Panc1 (cell line): Measurements from ENCODE around the gene TRAF7. TPM values are rescaled to one million over a fixed set of nuclear protein-coding genes. Genes with fewer than 3 reads are reported as not detected.

Experiments
- ATAC-seq: fragments of 200-7000 bp; cut with Tn5 transposase; 2 replicates; pipeline ENCODE4 v1.9.1; 2020; ENCODE audit warnings: mild to moderate bottlenecking, moderate library complexity
- BruUV-seq: library from RNA; stranded (reverse); fragments of 400-500 nt; replicated peaks from 2 replicates; lab custom pipeline; 2021; lab: Mats Ljungman, UMichigan
- CTCF ChIA-PET: fragments of 300-600 bp; sonication (Branson Sonifier 250); formaldehyde crosslinking; loops from one replicate; lab custom pipeline; 2022; ENCODE audit warnings: antibody characterized with exemption; lab: Charles Lee
- POLR2A ChIA-PET: fragments of 300-600 bp; sonication (Branson Sonifier 250); formaldehyde crosslinking; loops from one replicate; lab custom pipeline; 2022; ENCODE audit warnings: antibody characterized with exemption; lab: Charles Lee
- DNase-seq: peaks from one replicate; pipeline ENCODE4 v3.0.0-alpha.2; 2010; ENCODE audit warnings: low read depth, low spot score
- H3K27ac ChIP-seq: 2 replicates; pipeline ENCODE4 v1.5.1; 2011; ENCODE audit warnings: mild to moderate bottlenecking, low read length, inconsistent platforms
- H3K27me3 ChIP-seq: fragments of 200-500 bp; sonication (Bioruptor generic); 2 replicates; pipeline ENCODE4 v1.6.0; 2014; ENCODE audit warnings: low read length, inconsistent platforms; ENCODE audit not compliant: control insufficient read depth, insufficient read depth
- H3K36me3 ChIP-seq: fragments of 200-500 bp; sonication (Bioruptor generic); 2 replicates; pipeline ENCODE4 v1.5.1; 2014; ENCODE audit warnings: inconsistent platforms, mild to moderate bottlenecking, low read length, moderate library complexity; ENCODE audit not compliant: control insufficient read depth, insufficient read depth
- H3K4me1 ChIP-seq: 2 replicates; pipeline ENCODE4 v1.5.1; 2011; ENCODE audit warnings: inconsistent platforms, mild to moderate bottlenecking, low read length, moderate library complexity; ENCODE audit not compliant: control insufficient read depth, insufficient read depth
- H3K4me3 ChIP-seq, 2 experiments: 2 replicates each; pipeline ENCODE4 v1.5.1; 2011 to 2012; ENCODE audit warnings: low read depth in 2 of 2, low read length in 2 of 2, mild to moderate bottlenecking in 2 of 2, inconsistent platforms in 1 of 2, moderate library complexity in 1 of 2
- H3K9me3 ChIP-seq: fragments of 200-500 bp; sonication (Bioruptor generic); 2 replicates; pipeline ENCODE4 v1.5.1; 2014; ENCODE audit warnings: low read depth, mild to moderate bottlenecking, inconsistent platforms, low read length, moderate library complexity; ENCODE audit not compliant: control insufficient read depth, insufficient read depth
- POLR2AphosphoS5 ChIP-seq: IDR thresholded peaks from 2 replicates; pipeline ENCODE4 v1.6.1; 2012; ENCODE audit warnings: mild to moderate bottlenecking, low read depth, low read length, moderate library complexity
- SIN3A ChIP-seq: IDR thresholded peaks from 2 replicates; pipeline ENCODE4 v1.6.1; 2012; ENCODE audit warnings: low read depth, mild to moderate bottlenecking, low read length, moderate library complexity, borderline replicate concordance; ENCODE audit not compliant: insufficient read depth
- TCF7L2 ChIP-seq: IDR thresholded peaks from 2 replicates; pipeline ENCODE4 v1.6.1; 2011; ENCODE audit warnings: mild to moderate bottlenecking, low read depth, low read length, inconsistent platforms
- in situ Hi-C: cut with HindIII; loops from 2 replicates; pipeline ENCODE4 v1.10.0; 2016; ENCODE audit warnings: low sequenced_read_pairs, low pct_unique_long_range_greater_than_20kb
- intact Hi-C: fragments of 100-400 bp; cut with micrococcal nuclease; formaldehyde crosslinking; loops from one replicate; pipeline ENCODE4 v1.10.0; 2022; ENCODE audit not compliant: unreplicated experiment
- total RNA-seq: library from RNA; stranded (reverse); gene quantifications from one replicate; pipeline ENCODE4 v1.2.1, GENCODE V29; 2021; ENCODE audit not compliant: unreplicated experiment
- TF ChIP-seq, protein P1 (sequence below): fragments of 450-650 bp; IDR thresholded peaks from 2 replicates; pipeline ENCODE4 v1.5.1; 2017; ENCODE audit warnings: mild to moderate bottlenecking
- TF ChIP-seq, protein P2 (sequence below), 2 experiments: IDR thresholded peaks; 2 replicates each; pipeline ENCODE4 v1.6.1; 2011 to 2012; ENCODE audit warnings: low read depth in 2 of 2, control low read depth in 1 of 2, low read length in 1 of 2, mild to moderate bottlenecking in 1 of 2, moderate library complexity in 1 of 2; ENCODE audit not compliant: insufficient read depth in 1 of 2

TRAF7 gene
- total RNA-seq, 1 experiment from 2014 or later = 108 TPM

DNA sequence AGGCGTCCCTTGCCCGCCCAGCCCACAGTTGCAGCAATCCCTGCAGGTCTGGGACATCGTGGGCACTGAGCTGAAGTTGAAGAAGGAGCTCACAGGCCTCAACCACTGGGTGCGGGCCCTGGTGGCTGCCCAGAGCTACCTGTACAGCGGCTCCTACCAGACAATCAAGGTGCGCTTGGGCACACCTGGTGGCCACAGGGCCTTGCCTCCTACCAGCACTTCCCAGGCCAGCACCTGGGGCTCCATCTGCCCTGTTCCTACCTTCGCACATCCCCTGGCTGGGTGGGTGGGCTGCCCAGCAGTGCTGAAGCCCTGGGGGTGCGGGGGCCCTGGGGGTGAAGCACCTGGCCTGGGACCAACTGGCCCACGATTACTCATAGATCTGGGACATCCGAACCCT lies 19.9 kb downstream of the TRAF7 start:
- no peaks in the 10 kb centered on the region for H3K9me3 ChIP-seq
- intact Hi-C loops (no loop called here), in situ Hi-C loops (no loop called here)
- no peaks in the 10 kb centered on the region for H3K36me3 ChIP-seq
- ChIA-PET CTCF (no interaction called here), POLR2A (no interaction called here)
- no peaks in the 10 kb centered on the region for H3K27me3 ChIP-seq
- H3K27ac ChIP-seq = no peak overlapping the region
- BruUV-seq = no TSS peak
- H3K4me3 ChIP-seq = no peak overlapping the region
- DNase-seq = no peak
- TF ChIP-seq, protein P1, sequence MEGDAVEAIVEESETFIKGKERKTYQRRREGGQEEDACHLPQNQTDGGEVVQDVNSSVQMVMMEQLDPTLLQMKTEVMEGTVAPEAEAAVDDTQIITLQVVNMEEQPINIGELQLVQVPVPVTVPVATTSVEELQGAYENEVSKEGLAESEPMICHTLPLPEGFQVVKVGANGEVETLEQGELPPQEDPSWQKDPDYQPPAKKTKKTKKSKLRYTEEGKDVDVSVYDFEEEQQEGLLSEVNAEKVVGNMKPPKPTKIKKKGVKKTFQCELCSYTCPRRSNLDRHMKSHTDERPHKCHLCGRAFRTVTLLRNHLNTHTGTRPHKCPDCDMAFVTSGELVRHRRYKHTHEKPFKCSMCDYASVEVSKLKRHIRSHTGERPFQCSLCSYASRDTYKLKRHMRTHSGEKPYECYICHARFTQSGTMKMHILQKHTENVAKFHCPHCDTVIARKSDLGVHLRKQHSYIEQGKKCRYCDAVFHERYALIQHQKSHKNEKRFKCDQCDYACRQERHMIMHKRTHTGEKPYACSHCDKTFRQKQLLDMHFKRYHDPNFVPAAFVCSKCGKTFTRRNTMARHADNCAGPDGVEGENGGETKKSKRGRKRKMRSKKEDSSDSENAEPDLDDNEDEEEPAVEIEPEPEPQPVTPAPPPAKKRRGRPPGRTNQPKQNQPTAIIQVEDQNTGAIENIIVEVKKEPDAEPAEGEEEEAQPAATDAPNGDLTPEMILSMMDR = no peak
- TF ChIP-seq, protein P2, sequence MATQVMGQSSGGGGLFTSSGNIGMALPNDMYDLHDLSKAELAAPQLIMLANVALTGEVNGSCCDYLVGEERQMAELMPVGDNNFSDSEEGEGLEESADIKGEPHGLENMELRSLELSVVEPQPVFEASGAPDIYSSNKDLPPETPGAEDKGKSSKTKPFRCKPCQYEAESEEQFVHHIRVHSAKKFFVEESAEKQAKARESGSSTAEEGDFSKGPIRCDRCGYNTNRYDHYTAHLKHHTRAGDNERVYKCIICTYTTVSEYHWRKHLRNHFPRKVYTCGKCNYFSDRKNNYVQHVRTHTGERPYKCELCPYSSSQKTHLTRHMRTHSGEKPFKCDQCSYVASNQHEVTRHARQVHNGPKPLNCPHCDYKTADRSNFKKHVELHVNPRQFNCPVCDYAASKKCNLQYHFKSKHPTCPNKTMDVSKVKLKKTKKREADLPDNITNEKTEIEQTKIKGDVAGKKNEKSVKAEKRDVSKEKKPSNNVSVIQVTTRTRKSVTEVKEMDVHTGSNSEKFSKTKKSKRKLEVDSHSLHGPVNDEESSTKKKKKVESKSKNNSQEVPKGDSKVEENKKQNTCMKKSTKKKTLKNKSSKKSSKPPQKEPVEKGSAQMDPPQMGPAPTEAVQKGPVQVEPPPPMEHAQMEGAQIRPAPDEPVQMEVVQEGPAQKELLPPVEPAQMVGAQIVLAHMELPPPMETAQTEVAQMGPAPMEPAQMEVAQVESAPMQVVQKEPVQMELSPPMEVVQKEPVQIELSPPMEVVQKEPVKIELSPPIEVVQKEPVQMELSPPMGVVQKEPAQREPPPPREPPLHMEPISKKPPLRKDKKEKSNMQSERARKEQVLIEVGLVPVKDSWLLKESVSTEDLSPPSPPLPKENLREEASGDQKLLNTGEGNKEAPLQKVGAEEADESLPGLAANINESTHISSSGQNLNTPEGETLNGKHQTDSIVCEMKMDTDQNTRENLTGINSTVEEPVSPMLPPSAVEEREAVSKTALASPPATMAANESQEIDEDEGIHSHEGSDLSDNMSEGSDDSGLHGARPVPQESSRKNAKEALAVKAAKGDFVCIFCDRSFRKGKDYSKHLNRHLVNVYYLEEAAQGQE (IDR thresholded peaks at IDR 0.05; ENCODE audit: insufficient read depth in 1 of 2, low read depth in 2 of 2, low read length in 1 of 2) = no peak
- TF ChIP-seq POLR2AphosphoS5 (no peak), TCF7L2 (no peak), SIN3A (no peak)
- no peaks in the 10 kb centered on the region for H3K4me1 ChIP-seq
- no peak for ATAC-seq

DNA sequence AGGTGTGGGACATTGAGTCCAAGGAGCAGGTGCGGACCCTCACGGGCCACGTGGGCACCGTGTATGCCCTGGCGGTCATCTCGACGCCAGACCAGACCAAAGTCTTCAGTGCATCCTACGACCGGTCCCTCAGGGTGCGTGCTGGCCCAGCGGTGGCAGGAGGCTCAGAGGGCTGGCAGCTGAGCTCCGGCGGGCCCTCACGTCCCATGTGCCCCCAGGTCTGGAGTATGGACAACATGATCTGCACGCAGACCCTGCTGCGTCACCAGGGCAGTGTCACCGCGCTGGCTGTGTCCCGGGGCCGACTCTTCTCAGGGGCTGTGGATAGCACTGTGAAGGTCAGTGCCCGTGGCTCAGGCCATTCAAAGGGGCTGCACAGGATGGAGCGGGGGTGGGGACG lies 20.5 kb downstream of the TRAF7 start:
- ATAC-seq (no peak), DNase-seq (no peak)
- CTCF ChIA-PET = no interaction called here
- Histone ChIP-seq H3K36me3 (no peaks in the 10 kb centered on the region), H3K27me3 (no peaks in the 10 kb centered on the region), H3K4me3 (no peak overlapping the region), H3K4me1 (no peaks in the 10 kb centered on the region), H3K27ac (no peak overlapping the region), H3K9me3 (no peaks in the 10 kb centered on the region)
- BruUV-seq = no TSS peak
- intact Hi-C loops = no loop called here
- TF ChIP-seq SIN3A (no peak), TCF7L2 (no peak), POLR2AphosphoS5 (no peak)
- TF ChIP-seq, protein P2 (IDR thresholded peaks at IDR 0.05; ENCODE audit: insufficient read depth in 1 of 2, low read depth in 2 of 2, low read length in 1 of 2) = no peak
- TF ChIP-seq, protein P1 = no peak
- in situ Hi-C loops = no loop called here
- POLR2A ChIA-PET = no interaction called here
